HL-60 (cell line): ENCODE data around the gene SIGLEC6.

Source experiments
- CTCF ChIP-seq: IDR thresholded peaks from one replicate; pipeline ENCODE4 v1.5.1; 2011; ENCODE audit warnings: low read length, control low read depth, inconsistent platforms; ENCODE audit not compliant: insufficient read depth
- REST ChIP-seq: IDR thresholded peaks from 2 replicates; pipeline ENCODE4 v1.6.1; 2012; ENCODE audit warnings: low read depth; ENCODE audit not compliant: insufficient replicate concordance

- TF ChIP-seq CTCF: no peak
- TF ChIP-seq REST: no peak
Measured at GRCh38 chr19:51572410-51572809, 40.9 kb upstream of the SIGLEC6 start.
